ENCODE results near the gene RAD23A.
"Not testable (repeated sequence)": the region's sequence is repeated elsewhere in the genome, so short reads cannot be mapped to it uniquely, and the experiment has no call there.

The RAD23A gene

DNA sequence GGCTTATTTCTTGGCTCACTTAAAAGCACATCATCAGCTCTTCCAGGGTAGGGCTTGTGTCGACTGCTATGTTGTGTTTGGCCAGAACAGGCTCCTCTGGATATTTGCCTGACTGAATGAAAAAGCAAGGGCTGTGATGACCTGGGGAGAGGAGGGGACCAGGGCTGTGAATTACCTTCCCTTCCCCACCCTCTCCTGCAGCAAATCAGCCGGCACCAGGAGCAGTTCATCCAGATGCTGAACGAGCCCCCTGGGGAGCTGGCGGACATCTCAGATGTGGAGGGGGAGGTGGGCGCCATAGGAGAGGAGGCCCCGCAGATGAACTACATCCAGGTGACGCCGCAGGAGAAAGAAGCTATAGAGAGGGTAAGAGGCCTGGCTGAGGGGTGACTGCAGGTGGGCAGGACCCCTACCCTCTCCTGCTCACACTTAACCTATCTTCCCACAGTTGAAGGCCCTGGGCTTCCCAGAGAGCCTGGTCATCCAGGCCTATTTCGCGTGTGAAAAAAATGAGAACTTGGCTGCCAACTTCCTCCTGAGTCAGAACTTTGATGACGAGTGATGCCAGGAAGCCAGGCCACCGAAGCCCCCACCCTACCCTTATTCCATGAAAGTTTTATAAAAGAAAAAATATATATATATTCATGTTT is 7.0 kb downstream of the RAD23A start:
- no peak overlapping the region for H3K4me3 ChIP-seq (ENCODE audit: control insufficient read depth, low read depth, low read length)
- DNase-seq (ENCODE audit: low read depth), result peak; percentile 87
- TF ChIP-seq, protein P1, sequence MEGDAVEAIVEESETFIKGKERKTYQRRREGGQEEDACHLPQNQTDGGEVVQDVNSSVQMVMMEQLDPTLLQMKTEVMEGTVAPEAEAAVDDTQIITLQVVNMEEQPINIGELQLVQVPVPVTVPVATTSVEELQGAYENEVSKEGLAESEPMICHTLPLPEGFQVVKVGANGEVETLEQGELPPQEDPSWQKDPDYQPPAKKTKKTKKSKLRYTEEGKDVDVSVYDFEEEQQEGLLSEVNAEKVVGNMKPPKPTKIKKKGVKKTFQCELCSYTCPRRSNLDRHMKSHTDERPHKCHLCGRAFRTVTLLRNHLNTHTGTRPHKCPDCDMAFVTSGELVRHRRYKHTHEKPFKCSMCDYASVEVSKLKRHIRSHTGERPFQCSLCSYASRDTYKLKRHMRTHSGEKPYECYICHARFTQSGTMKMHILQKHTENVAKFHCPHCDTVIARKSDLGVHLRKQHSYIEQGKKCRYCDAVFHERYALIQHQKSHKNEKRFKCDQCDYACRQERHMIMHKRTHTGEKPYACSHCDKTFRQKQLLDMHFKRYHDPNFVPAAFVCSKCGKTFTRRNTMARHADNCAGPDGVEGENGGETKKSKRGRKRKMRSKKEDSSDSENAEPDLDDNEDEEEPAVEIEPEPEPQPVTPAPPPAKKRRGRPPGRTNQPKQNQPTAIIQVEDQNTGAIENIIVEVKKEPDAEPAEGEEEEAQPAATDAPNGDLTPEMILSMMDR (conservative IDR thresholded peaks at IDR 0.05; ENCODE audit: control insufficient read depth, insufficient read depth, low read depth, low read length), result no peak

DNA sequence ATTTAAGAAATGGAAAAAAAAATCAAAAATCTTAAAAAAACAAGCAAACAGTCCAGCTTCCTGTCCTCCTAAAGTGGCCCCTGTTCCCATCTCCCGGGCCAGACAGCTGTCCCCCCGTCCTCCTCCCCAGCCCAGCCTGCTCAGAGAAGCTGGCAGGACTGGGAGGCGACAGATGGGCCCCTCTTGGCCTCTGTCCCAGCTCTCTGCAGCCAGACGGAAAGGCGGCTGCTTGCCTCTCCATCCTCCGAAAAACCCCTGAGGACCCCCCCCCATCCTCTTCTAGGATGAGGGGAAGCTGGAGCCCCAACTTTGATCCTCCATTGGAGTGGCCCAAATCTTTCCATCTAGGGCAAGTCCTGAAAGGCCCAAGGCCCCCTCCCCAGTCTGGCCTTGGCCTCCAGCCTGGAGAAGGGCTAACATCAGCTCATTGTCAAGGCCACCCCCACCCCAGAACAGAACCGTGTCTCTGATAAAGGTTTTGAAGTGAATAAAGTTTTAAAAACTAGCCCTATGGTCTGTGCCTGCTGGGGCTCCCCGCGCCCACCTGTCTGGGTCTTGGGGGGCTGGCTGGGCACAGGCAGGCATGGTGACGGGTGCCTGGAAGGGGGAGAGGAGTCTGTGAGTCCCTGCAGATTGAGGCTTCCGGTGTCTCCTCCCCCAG is 7.6 kb downstream of the RAD23A start:
- DNase-seq (ENCODE audit: low read depth), result no peak
- H3K4me3 ChIP-seq (ENCODE audit: control insufficient read depth, low read depth, low read length), result no peak overlapping the region
- TF ChIP-seq, protein P1 (conservative IDR thresholded peaks at IDR 0.05; ENCODE audit: control insufficient read depth, insufficient read depth, low read depth, low read length), result no peak

DNA sequence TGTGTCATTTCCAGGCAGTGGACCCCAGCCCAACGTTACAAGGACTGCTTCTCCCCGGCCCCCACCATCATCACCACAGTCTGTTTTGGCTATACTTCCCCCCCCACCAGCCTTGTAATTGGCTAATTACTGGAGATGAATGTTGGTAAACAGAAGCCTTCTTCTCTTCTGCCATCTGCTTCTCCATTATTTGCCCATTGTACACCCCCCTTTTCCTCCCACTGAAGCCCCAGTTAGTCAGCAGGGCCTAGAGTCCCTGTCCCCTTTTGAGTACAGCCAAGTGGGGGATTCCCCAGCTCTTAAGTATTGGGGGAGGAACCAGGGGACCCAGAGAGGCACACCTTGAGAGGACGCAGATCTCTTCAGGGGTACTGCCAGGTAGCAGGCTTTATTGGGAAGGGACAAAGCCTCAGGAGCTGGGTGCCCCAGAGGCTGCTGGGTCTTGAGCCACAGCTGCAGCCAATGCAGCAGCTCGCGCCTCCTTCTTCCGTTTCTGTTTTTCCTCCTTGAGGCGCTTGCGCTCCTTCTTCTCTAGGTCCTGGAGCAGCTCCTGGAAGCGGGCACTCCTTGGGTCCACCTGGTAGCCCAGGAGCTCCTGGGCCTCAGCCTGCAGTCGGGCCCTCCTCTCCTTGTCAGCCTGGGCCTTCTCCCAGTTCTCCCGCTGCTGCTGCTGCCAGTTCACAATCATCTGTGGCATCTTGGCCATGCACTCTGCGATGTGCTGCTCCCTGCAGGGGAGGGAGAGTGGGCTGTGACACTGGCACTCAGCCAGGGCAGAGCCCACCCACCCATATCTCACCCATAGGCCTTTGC is 8.3 kb downstream of the RAD23A start:
- no peak for DNase-seq (ENCODE audit: low read depth)
- H3K4me3 ChIP-seq (ENCODE audit: control insufficient read depth, low read depth, low read length), result no peak overlapping the region
- TF ChIP-seq, protein P1 (conservative IDR thresholded peaks at IDR 0.05; ENCODE audit: control insufficient read depth, insufficient read depth, low read depth, low read length), result no peak

DNA sequence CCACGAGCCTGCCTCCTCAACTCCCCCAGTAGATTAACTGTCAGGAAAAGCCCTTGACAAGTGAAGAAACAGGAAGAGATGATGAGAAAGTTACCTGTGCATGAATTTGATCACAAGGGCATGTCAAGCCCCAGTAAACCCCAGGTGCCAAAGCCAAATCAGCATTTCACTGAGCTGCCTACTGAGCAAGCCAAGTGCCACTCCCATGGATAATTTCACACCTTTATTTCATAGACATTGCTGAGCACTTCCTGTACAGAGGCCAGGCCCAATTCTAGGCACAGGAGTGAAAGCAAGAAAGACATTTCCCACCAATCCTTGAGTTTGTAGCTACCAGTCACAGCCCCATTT is 8.9 kb downstream of the RAD23A start:
- no peak for DNase-seq (ENCODE audit: low read depth)
- TF ChIP-seq, protein P1 (conservative IDR thresholded peaks at IDR 0.05; ENCODE audit: control insufficient read depth, insufficient read depth, low read depth, low read length), result no peak
- H3K4me3 ChIP-seq (ENCODE audit: control insufficient read depth, low read depth, low read length), result no peak overlapping the region

DNA sequence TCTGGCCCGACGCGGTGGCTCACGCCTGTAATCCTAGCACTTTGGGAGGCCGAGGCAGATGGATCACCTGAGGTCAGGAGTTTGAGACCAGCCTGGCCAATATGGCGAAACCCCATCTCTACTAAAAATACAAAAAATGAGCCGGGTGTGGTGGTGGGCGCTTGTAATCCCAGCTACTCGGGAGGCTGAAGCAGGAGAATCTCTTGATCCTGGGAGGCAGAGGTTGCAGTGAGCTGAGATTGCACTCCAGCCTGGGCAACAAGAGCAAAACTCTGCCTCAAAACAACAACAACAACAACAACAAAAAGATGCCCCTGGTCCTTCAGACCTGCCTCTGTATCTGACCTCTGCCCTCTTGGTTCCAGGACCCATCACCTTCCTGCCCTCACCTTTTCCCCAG is 9.9 kb downstream of the RAD23A start:
- H3K4me3 ChIP-seq (ENCODE audit: control insufficient read depth, low read depth, low read length), result peak overlapping the region; percentile 88
- not testable (repeated sequence) for DNase-seq (ENCODE audit: low read depth)

DNA sequence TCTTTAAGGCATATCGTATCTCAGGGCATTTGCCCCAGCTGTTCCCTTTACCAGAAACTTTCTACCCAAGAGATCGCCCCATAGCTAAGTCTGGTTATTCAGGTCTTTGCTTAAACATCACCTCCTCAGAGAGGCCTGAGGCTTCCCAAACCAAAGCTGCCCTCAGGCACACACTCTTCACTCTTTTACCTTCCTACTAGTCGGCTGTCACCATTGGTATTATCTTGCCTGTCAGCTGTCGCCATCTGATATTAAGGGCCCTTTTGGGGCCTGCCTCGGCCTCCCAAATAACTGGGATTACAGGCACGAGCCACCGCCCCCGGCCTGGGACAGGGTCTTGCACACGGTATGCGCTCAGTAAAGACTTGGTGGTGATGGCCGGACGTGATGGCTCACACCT is 10.3 kb downstream of the RAD23A start:
- no peak for DNase-seq (ENCODE audit: low read depth)
- TF ChIP-seq, protein P1 (conservative IDR thresholded peaks at IDR 0.05; ENCODE audit: control insufficient read depth, insufficient read depth, low read depth, low read length), result no peak
- H3K4me3 ChIP-seq (ENCODE audit: control insufficient read depth, low read depth, low read length), result peak overlapping the region; percentile 88
